Kidney capillary endothelial cell (primary cell): ENCODE data around the gene ZNF763.
"Not testable (repeated sequence)": the region's sequence is repeated elsewhere in the genome, so short reads cannot be mapped to it uniquely, and the experiment has no call there.

Source experiments
- DNase-seq: peaks from one replicate; pipeline ENCODE4 v3.0.0-alpha.2; 2018; ENCODE audit warnings: low spot score

The ZNF763 gene

GRCh38 chr19:11971041-11971440 is 6.2 kb downstream of the ZNF763 start:
- DNase-seq = no peak

DNA sequence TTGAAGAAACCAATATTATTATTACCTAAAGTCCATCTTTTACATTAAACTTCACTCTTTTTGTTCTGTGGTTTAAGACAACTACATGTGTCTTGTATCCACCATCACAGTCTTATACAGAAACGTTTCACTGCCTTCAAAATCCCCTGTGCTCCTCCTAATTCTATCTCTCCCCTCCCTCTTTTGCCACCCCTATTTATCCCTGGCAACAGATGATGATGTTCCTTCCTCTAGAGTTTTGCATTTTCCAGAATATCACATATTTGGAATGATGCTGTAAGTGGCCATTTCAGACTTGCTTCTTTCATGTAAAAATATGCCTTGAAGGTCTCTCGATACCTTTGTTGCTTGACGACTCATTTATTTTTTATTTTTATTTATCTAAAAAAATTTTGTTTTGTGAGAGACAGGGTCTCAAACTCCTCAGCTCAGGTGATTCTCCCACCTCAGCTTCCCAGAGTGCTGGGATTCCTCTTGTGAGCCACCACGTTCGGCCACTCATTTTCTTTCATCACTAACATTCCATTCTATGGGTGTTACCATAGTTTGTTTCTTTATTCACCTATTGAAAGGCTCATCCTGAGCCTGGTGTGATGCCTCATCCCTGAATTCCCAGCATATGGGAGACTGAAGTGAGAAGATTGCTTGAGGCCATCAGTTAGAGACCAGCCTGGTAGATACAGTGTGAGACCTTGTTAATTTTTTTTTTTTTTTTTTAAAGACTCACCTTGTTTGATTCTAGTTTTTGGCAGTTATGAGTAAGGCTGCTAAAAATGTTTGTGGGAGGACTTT is 8.4 kb downstream of the ZNF763 start:
- no peak for DNase-seq

DNA sequence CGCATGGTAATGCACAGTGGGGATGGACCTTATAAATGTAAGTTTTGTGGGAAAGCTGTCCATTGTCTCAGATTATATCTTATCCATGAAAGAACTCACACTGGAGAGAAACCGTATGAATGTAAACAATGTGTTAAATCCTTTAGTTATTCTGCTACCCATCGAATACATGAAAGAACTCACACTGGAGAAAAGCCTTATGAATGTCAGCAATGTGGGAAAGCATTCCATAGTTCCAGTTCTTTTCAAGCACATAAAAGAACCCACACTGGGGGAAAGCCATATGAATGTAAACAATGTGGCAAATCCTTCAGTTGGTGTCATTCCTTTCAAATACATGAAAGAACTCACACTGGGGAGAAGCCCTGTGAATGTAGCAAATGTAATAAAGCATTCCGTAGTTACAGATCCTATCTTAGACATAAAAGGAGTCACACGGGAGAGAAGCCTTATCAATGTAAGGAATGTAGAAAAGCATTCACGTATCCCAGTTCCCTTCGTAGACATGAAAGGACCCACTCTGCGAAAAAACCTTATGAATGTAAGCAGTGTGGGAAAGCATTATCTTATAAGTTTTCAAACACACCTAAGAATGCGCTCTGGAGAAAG is 13.8 kb downstream of the ZNF763 start:
- no peak for DNase-seq

- DNase-seq = no peak
Measured at GRCh38 chr19:11979527-11979926, 14.7 kb downstream of the ZNF763 start.

DNA sequence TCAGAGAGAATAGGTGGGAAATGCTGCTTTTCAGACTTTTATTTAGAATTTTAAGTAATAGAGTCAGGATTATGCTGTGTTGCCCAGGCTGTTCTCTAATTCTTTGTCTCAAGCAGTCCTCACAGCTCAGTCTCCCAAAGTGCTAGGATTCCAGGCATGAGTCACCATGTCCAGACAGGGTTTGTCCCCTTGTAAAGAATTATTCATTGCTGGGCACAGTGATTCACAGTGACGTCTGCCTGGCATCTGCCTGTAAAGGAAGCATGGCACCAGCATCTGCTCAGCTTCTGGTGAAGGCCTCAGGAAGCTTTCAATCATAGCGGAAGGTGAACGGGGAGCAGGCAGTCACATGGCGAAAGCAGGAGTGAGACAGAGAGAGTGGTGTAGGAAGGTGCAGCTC is 17.7 kb downstream of the ZNF763 start:
- no peak for DNase-seq

DNA sequence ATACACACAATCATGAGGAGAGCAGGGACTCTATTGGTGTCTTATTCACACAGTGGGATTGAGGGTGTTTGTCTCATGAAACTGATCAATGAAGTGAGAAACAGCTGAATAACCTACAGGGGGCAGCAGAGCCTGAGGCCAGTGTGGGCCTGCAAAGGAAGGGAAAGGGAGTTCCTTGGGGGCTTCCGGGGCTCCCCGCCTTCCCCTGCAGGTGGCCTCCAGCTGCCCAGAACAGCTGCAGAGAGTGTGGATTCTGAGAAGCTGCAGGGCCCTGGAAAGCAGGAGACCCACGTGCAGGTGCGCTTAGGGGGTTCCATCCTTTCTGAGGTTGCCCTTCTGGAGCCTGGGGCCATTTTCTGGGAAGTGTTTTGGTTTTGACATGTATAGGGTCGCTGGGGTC is 20.1 kb downstream of the ZNF763 start:
- DNase-seq = no peak

DNA sequence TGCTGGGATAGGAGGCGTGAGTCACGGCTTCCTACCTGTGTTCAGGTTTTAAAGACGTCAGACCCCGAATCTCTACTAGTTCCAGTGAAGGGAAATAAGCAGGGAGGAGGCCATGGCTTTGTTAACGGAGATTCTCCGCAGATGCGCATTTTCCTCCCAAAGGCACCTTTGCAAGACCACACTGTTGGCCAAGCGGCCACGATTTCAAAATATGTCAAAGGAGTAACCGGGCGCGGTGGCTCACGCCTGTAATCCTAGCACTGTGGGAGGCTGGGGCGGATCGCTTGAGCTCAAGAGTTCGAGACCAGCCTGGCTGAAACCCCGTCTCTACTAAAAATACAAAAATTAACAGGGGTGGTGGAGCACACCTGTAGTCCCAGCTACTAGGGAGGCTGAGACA is 21.9 kb downstream of the ZNF763 start:
- no peak for DNase-seq

GRCh38 chr19:11987405-11988281 is 22.8 kb downstream of the ZNF763 start:
- DNase-seq = peak; percentile 89

- DNase-seq = no peak
Measured at GRCh38 chr19:11989112-11989456, 24.2 kb downstream of the ZNF763 start.

GRCh38 chr19:11991921-11992320 is 27.1 kb downstream of the ZNF763 start:
- not testable (repeated sequence) for DNase-seq

- DNase-seq = no peak
Measured at GRCh38 chr19:11995174-11995573, 30.3 kb downstream of the ZNF763 start.

DNA sequence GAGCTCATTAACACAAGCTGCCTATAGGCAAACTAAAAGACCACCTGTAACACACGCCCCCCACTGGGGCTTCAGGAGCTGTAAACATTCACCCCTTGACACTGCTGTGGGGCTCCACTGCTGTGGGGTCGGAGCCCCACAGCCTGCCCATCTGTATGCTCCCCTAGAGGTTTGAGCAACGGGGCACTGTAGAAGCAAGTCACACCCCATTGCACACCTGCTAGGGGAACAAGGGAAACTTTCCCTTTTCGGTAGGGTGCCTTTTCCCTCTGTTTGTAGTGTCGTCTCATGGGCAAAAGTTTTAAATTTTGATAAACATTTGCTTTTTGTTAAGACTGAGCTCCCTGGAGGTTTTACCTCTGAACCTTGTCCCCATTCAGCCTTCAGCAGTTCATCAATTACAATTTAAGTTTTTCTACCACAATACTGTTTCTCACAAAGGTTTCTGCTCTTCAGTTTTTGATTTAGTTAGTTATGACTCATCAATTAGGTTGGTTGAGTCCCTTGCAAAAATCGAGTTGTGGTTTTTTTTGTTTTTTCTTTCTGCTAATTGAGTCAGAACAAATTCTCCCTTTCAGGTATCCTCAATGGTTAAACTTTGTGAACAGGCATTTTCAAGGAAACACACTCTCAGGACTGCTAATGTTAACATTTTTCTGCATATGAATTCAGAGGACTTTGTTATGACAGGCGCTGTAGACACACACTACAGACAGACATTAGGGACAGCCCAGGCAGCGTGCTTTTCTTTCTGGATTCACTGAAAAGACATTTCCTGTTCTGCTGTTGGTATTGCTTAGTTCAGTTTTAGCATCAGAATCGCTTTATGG is 35.5 kb downstream of the ZNF763 start:
- DNase-seq = no peak

DNA sequence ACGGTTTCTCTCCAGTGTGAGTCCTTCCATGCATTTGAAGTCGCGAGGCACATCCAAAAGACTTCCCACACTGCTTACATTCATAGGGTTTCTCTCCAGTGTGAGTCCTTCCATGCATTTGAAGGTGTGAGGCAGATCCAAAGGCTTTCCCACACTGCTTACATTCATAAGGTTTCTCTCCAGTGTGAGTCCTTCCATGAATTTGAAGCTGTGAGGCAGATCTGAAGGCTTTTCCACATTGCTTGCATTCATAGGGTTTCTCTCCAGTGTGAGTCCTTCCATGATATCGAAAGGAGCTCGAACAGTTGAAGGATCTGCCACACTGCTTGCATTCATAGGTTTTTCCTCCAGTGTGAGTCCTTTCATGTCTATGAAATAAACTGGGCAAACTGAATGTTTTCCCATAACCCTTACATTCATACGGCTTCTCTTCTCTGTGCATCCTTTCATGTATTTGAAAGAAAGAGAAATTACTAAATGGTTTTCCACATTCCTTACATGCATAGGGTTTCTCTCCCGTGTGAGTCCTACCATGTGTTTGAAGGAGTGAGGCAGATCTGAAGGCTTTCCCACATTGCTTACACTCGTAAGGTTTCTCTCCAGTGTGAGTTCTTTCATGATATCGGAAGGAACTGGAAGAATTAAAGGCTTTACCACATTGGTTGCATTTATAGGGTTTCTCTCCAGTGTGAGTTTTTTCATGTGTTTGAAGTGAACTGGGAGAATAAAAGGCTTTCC is 50.3 kb downstream of the ZNF763 start:
- DNase-seq = no peak

- no peak for DNase-seq
Measured at GRCh38 chr19:12015753-12016116, 50.9 kb downstream of the ZNF763 start.
